Subcutaneous abdominal adipose tissue (tissue), 5 donors: ENCODE data around the gene CLDN16.

Source experiments
- H3K27ac ChIP-seq: one replicate; pipeline ENCODE4 v1.7.0; 2013; ENCODE audit warnings: low read depth, mild to moderate bottlenecking, inconsistent platforms, low read length, moderate library complexity
- H3K27me3 ChIP-seq, 5 donors: one replicate each; pipeline ENCODE4 v1.7.0; 2013; ENCODE audit warnings: low read length in 5 of 5, inconsistent platforms in 1 of 5; ENCODE audit not compliant: control insufficient read depth in 5 of 5, insufficient read depth in 4 of 5
- H3K36me3 ChIP-seq, 5 donors: one replicate each; pipeline ENCODE4 v1.7.0; 2013; ENCODE audit warnings: low read length in 5 of 5; ENCODE audit not compliant: control insufficient read depth in 5 of 5, insufficient read depth in 5 of 5
- H3K4me1 ChIP-seq, 5 donors: one replicate each; pipeline ENCODE4 v1.7.0; 2013; ENCODE audit warnings: low read length in 5 of 5, mild to moderate bottlenecking in 3 of 5, moderate library complexity in 1 of 5; ENCODE audit not compliant: control insufficient read depth in 5 of 5, insufficient read depth in 5 of 5
- H3K4me3 ChIP-seq, 5 donors: one replicate each; pipeline ENCODE4 v1.7.0; 2013; ENCODE audit warnings: low read length in 5 of 5, low read depth in 1 of 5
- H3K9ac ChIP-seq, 5 donors: one replicate each; pipeline ENCODE4 v1.7.0; 2013; ENCODE audit warnings: low read length in 5 of 5, mild to moderate bottlenecking in 4 of 5, moderate library complexity in 3 of 5
- H3K9me3 ChIP-seq, 5 donors: one replicate each; pipeline ENCODE4 v1.7.0; 2013; ENCODE audit warnings: low read length in 5 of 5; ENCODE audit not compliant: control insufficient read depth in 5 of 5
- donor health status: healthy.
- donor health status: healthy.
- donor health status: healthy.
- donor health status: healthy.
- donor health status: healthy.

CLDN16 gene

GRCh38 chr3:190449801-190450200, 61.8 kb downstream of the CLDN16 start, which contains the start of gene TMEM207:
Gene TMEM207 (minus strand): TSS chr3:190449901. CDS start chr3:190449809, 92 bp downstream.
- Histone ChIP-seq H3K27me3 (no peaks in the 10 kb centered on the region), H3K4me1 (no peaks in the 10 kb centered on the region), H3K9ac (no peak within 1 kb of the TSS), H3K27ac (no peak within 1 kb of the TSS), H3K36me3 (no peaks in the 10 kb centered on the region), H3K4me3 (no peak within 1 kb of the TSS), H3K9me3 (no peaks in the 10 kb centered on the region)

DNA sequence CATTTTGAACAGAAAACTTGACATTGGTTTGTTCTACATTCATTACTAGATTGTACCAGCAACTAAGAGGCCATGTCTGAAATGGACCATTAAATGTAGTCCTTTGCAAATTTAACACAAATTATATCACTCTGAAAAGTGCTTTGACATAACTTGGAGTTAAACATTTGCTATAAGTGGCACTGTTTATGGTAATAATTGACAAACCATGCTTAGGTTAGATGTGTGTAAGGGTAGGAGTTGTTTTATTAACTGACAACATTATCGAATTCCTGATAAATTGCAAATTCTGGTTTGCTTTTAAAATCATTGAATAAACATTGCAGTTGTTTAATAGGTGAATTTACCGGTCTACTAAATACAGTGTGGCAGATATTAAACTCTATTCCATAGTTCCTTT, 67.9 kb downstream of the CLDN16 start:
- no peak overlapping the region for H3K9ac ChIP-seq
- H3K4me1 ChIP-seq = no peaks in the 10 kb centered on the region
- no peaks in the 10 kb centered on the region for H3K9me3 ChIP-seq
- H3K4me3 ChIP-seq = no peak overlapping the region
- H3K27me3 ChIP-seq = no peaks in the 10 kb centered on the region
- no peak overlapping the region for H3K27ac ChIP-seq
- H3K36me3 ChIP-seq = no peaks in the 10 kb centered on the region

GRCh38 chr3:190456770-190457169, 68.8 kb downstream of the CLDN16 start:
- H3K27ac ChIP-seq = no peak overlapping the region
- no peaks in the 10 kb centered on the region for H3K36me3 ChIP-seq
- H3K4me3 ChIP-seq = no peak overlapping the region
- no peak overlapping the region for H3K9ac ChIP-seq
- H3K9me3 ChIP-seq = no peaks in the 10 kb centered on the region
- no peaks in the 10 kb centered on the region for H3K4me1 ChIP-seq
- H3K27me3 ChIP-seq = no peaks in the 10 kb centered on the region

DNA sequence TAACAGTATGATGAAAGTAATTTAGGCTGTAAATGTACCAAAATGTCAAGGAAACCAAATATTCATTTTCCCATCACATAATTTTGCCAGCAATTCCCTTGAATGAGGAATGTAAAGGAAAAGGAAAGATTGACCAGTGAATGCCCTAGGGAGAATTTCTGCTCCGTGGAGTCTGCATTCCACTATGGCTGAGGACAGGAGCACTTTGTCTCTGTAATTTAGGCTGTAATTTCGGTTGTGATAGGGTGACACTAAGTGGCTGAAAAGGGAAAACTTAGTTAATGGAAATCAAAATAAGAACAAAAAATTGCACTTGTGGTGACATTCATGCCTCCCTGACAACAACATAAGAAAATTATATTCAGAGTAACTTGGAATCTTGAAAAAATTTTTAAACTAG, 70.1 kb downstream of the CLDN16 start:
- no peak overlapping the region for H3K27ac ChIP-seq
- H3K4me3 ChIP-seq = no peak overlapping the region
- H3K9ac ChIP-seq = no peak overlapping the region
- no peaks in the 10 kb centered on the region for H3K4me1 ChIP-seq
- no peaks in the 10 kb centered on the region for H3K36me3 ChIP-seq
- no peaks in the 10 kb centered on the region for H3K9me3 ChIP-seq
- peaks cover 0 to 2% (median 0%) of the 10 kb centered on the region in 5 donors for H3K27me3 ChIP-seq
